Stimulated activated CD4-positive, alpha-beta T cell treated with anti-CD3 and anti-CD28 coated beads, Interleukin-2, amount 100 ng/mL, for 48 hours (primary cell): ENCODE data around the gene FXYD7.
A peak's percentile ranks its signal among the peaks of the same experiment; 100 is the strongest.
"Not testable (repeated sequence)": the region's sequence is repeated elsewhere in the genome, so short reads cannot be mapped to it uniquely, and the experiment has no call there.

Experiments used
- DNase-seq, 2 donors: peaks; one replicate each; pipeline ENCODE4 v3.0.0-alpha.2; 2020

FXYD7 gene

DNA sequence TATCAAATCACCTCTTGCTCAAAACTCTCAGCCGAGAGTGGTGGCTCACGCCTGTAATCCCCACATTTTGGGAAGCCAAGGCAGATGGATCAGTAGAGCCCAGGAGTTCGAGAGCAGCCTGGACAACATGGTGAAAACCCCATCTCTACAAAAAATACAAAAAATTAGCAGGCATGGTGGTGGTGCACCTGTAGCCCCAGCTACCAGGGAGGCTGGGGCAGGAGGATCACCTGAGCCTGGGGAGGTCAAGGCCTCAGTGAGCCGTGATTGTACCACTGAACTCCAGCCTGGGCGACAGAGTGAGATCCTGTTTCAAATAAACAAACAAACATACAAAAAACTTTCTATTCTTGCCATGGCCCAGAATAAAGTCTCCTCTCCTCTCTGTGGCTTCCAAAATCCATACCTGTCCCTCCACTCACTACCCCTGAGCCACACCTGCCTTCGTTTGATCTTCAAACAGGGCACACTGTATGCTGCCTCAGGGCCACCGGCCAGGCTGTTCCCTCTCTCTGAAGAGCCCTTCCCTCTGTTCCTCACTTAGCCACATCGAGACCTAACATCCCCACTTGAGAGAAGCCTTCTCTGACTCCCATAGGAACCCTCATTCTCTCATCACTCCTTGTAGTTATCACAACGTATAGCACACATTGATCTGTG is 14.5 kb upstream of the FXYD7 start:
- no peak for DNase-seq

DNA sequence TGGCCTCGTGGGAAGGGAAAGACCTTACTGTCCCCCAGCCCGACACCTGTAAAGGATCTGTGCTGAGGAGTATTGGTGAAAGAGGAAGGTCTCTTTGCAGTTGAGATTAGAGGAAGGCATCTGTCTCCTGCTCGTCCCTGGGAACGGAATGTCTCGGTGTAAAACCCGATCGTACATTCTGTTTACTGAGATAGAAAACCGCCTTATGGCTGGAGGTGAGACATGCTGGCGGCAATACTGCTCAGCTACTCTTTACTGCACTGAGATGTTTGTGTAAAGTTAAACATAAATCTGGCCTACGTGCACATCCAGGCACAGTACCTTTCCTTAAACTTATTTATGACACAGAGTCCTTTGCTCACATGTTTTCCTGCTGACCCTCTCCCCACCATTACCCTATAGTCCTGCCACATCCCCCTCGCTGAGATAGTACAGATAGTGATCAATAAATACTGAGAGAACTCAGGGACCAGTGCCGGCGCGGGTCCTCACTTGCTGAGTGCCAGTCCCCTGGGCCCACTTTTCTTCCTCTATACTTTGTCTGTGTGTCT is 13.3 kb upstream of the FXYD7 start:
- not testable (repeated sequence) for DNase-seq

DNA sequence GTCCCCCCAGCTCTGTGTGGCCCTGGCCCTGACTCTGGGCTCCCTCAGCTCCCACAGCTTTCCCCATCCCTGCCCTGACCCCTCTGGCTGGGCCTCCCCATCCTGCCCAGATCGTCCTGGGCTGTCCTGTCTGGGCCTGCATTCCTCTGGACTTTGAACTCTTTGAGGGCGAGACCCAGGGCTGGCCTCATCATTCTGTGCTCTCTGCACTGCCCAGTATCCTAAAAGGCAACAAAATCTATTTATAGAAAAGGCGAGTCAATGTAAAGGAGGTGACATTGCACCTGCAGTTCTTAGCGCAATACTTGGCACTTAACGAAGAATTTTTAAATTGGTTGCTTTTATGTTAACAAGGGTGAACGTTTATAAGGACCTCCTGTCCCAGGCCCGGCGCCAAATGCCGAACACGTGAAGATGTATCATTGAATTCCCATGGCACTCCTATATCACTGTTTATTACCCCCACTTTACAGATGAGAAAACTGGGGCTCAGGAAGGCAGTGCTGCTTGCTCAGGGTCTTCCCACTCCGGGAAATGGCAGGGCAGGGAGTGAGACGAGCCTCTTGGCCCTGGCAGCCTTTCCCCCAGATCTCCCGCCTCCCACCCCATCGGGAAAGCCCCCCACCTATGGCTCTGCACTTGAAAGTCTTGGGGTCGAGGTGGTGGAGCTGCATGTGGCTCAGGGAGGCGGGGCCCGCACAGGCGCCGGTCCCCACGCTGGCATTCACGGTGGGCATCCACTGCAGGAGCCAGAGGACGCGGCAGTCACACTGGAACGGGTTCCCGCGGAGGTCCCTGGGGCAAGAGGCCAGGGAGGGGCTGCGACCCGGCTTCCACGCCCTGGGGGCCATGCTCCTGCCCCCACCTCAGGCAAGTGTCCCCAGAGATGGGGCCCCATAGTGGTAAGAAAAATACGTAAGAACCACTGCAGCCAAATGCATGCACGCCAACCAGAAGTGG is 12.0 kb upstream of the FXYD7 start:
- DNase-seq, result no peak

DNA sequence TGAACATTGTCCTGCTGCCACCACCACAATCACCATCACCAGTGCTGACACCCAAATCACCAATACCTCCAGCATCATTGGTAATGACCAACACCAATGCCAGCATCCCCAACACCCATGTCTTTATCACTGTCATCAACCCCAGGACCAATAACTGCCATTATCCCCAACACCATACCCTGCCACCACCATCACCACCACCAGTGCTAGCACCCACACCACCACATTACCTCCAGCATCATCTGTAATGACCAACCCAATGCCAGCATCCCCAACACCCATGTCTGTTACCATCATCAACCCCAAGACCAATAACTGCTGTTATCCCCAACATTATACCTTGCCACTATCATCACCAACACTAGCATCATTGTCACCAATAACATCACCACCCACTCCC is 10.8 kb upstream of the FXYD7 start:
- no peak for DNase-seq

DNA sequence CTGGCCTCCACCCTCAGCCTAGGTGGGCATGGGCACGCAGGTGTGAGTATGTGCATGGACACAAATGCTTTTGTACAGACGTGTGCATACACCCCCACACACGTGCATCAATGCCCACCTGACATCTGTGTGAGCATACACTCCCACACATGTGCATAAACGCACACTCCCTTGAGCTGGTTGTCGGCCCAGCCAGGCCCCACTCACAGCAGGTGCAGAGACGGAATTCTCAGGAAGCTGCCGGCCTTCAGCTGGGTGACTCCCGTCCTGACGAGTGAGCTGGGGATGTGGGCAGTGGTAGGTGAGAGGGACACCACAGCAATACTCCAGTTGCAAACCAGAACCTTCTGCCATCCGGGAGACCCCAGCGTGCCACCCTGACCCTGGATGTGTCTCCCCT is 9.2 kb upstream of the FXYD7 start:
- DNase-seq, result no peak

DNA sequence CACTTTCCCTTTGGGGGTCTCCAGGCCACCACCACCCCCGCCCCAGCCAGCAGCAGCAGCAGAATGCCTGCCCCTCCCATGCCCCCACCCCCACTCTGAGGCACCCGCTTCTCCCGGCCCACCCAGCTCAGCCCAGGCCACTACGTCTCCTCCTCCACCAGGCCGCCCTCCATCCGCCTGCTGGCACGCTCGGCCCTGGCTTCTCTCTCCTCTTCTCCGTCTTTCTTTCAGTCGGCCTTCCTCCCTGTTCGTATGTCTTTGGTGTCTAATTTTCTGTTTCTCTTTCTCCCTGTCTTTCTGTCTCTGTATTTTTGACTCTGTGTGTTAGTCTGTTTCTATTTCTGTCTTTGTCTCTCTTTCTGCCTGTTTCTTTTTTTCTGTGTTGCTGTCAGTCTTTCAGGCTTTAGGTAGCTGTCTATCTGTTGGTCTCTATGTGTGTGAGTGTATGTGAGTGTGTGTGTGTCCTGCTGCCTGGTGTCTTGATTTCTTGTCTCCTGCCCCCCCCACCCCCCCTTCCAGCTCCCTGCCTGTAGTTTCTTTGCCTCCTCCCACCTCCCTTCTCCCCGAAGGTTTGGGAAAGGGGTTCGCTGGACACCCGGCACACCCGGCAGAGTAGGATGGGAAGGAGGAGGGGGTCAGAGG is 8.3 kb upstream of the FXYD7 start, which contains the start of gene LGI4:
Gene LGI4, minus strand, starts transcription at position 459 of the 642 bp plus-strand sequence. Its CDS starts 379 bp downstream, at position 80.
- DNase-seq, result no peak

DNA sequence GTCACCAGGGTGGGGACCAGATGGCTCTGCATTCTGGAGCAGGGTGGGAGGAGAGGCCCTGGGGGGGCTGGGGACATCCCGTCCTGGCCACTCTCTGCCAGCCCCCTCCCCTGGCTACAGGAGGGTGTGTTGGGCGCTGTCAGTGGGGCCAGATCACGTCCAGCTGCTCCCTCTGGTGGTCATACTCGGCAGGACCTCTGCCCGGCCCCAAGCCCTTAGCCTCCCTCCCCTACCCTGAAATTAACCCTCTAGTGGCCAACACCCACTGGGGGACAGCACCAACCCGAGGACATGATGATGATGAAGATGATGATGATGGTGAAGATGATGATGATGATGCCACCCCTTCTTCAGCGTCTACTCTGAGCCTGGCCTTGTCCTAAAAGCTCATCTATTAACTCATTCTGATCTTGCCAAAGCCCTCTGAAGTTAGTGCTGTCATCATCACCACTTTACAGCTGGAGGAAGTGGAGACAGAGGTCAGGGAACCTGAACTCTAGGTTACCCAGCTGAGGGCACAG is 7.6 kb upstream of the FXYD7 start:
- peak; percentile 65 to 77 for DNase-seq

DNA sequence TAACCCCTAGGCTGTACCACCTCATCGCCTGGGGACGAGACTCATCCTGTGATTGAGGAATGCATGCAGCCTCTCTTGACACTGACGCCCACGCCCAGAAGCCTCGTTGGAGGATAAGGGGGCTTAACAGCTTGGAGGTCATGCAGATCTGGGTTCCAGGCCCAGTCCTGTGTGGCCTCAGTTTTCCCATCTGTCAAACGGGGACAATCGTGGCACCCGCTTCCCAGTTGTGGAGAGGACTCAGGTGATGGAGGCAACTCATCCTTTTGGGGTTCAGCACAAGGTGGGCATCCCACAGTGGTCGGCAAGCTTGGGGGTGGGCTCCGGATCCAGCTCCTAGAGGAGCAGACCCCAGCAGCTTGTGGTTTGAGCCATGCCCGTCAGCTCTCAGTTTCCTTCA is 6.8 kb upstream of the FXYD7 start:
- no peak for DNase-seq

DNA sequence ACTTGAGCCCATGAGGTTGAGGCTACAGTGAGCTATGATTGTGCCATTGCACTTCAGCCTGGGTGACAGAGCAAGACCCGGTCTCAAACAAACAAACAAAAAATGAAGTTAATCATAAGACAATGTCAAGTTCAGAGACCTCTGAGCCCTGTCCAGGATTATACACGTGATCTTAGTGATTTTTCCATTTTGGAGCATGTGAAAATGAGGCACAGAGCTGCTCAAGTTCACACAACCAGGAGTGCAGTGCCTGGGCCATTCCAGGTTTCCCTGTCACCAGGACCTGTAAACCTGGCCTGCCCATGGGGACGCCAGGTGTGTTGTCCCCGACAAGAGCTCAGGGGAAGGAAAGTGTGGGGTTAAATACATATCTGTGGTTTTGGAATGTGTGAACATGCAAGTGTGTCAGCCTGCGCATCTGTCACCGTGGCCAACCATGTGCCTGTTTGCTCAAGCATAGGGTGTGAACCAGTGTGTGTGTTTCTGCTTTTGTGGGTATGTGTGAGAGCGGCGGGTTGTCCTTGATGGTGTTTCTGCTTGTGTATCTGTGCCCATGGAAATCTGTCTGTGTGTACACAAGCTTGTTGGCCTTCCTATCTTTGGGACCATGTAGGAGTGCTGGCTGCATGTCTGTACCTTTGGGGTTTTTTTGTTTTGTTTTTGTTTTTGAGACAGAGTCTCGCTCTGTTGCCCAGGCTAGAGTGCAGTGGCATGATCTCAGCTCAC is 5.9 kb upstream of the FXYD7 start:
- no peak for DNase-seq

DNA sequence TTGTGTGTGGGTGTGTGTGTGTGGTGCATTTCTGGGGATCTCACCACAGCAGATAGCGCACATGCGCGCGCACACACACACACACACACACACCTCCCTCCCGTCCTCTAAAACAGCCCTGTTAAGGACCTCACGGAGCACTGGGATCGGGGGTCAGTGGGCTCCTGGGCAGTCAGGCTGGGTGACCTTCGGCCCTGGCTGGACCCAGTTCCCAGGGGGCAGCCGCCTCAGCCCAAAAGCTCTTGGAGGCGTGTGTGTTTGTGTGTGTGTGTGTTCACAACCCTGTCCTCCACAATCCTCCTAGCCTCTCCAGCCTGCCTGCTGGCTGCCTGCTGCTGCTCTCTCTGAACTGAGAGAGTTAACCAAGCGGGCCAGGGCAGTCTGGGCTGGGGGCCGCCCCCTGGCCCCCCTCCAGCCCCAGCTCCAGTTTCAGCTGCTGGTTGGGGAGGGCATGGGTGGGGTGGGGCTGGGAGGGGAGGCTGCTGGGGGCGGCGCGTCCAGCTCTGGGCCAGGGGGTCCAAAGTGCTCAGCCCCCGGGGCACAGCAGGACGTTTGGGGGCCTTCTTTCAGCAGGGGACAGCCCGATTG is 4.7 kb upstream of the FXYD7 start, which contains the start of gene FXYD1:
Gene FXYD1, plus strand, starts transcription at position 520 of the 588 bp plus-strand sequence. CDS start 1,256 bp downstream, outside the sequence.
- DNase-seq, result no peak

DNA sequence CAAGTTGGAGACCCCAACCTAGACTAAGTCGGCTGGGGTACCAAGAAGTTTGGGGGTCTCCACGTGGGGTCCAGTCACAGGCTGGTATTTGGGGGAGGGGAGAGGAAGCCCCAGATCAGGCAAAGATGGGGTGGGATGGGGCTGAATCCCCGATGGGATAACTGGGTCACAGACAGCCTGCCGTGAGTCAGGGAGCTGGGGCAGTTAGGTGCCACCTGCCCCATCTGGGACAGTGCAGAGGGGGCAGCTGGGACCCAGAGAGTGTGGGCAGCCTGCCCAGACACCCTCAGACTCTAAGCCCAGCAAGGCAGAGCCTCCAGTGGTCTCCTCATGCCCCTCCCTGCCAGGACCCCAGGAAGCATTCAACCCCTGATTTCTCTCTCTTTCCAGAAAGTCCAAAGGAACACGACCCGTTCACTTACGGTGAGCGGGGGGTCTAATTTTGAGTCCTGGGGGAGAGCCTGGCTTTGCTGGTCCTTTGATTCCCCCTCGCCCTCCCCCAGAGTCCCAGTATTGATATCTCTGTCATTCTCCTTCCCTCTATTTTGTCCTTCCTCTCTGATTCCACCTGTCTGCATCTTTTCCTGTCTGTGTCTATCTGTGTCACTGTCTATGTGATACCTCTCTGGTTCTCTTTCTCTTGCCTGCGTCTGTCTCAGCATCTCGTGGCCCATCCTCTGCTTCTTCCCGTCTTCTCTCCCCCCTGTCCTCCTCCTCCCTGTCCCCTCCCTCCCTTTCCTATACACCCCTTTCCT is 2.7 kb upstream of the FXYD7 start:
- no peak for DNase-seq

DNA sequence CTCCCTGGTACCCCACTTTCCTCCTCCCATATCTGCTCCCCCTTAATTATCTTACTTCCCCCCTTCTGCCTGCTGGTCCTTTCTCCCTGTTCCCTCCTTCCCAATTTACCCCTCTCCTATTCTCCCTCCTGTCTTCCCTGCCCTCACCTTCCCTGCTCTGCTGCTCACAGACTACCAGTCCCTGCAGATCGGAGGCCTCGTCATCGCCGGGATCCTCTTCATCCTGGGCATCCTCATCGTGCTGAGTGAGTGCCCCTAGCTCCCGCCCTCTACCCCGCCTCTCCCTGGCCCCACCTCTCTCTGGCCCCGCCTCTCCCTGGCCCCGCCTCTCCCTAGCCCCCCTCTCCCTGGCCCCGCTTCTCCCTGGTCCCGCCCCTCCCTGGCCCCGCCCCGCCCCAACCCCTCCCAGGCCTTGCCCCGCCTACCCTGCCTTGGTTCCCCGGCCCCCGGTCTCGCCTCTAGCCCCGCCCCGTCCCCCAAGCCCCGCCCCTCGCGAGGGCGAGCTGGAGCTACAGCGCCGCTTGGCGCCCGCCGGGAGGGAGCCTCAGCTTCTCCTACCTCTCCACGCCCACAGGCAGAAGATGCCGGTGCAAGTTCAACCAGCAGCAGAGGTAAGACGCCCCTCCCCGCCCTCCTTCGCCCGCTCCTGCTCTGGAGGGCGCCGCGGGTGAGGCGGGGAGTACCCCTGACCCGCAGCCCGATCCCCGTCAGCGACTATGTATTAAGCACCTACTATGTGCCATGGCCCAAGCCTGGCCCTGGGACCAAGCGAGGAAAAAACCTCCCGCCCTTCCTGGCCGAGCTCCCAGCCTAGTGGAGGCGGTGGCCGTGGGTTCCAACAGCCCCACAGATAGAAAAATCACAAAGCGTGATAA is 1.9 kb upstream of the FXYD7 start:
- DNase-seq, result peak; percentile 98 to 99

DNA sequence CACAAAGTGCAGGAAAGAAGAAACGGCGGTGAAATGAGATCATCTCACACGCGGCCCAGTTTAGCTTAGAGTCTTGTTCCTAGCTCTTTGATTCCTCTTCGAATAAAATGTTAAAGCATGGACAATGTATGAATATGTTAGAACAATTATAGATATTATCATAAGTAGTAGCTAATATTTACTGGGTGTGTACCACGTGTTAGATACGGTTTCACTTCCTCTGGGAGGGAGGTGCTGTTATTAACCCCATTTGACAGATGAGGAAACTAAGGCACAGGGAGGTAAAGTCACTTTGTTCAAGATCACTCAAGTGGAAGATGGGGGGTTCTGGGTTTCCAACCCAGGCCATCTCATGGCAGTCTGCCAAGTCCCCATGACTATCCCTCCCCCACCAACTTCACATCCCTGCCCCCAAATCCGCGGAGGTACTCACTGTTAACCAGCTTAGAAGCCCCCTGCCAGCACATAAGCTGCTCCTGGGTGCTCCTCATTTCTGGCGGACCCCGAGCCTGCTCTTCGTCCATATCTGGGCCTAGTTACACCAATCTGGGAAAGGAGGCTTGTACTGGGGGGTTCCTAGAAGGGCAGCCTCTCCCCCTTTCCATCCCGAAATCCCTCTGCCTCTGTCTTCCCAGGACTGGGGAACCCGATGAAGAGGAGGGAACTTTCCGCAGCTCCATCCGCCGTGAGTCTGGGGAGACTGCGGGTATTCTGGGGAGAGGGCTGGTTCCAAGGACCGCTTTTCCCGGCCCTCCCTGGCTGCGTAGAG is 1.0 kb upstream of the FXYD7 start:
- DNase-seq, result no peak

DNA sequence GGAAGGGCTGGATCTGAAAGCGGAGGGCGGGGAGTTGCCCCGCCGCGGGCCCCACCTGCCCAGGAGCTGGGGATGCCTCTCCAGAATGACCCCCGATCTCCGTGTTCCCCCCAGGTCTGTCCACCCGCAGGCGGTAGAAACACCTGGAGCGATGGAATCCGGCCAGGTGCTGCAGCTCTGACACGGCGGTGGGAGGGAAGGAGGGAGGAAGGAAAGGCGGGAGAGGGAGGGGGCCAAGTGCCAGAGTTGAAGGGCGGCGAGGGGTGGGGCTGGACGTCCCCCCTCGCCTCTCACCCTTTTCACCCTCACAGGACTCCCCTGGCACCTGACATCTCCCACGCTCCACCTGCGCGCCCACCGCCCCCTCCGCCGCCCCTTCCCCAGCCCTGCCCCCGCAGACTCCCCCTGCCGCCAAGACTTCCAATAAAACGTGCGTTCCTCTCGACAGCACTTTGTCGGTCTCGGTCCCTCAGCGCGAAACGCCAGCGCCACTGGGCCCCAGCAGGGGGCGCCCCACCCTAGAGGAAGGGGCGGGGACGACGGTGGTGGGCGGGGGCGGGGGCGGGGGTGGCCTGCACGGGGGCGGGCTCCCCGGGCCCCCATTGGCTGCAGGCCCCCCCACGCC is 337 bp upstream of the FXYD7 start:
- DNase-seq, result peak; percentile 64 to 66

DNA sequence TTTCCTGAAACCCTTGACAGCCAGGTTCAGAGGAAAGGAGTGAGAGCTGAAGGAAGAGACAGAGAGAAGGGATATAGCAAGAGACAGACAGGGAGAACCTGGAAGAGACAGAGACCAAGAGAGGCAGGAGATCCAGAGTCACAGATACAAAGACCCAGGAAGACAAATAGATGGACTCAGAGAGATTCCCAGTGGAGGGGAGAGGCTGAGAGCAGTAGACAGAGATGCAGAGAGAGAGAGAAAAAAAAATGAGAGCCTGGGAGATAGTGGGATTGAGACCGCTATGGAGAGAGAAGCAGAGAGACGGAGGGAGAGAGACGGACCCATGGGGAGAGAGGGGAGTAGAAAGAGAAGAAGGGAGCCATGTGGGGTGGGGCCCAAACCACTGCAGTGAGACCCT is 763 bp downstream of the FXYD7 start:
- no peak for DNase-seq

DNA sequence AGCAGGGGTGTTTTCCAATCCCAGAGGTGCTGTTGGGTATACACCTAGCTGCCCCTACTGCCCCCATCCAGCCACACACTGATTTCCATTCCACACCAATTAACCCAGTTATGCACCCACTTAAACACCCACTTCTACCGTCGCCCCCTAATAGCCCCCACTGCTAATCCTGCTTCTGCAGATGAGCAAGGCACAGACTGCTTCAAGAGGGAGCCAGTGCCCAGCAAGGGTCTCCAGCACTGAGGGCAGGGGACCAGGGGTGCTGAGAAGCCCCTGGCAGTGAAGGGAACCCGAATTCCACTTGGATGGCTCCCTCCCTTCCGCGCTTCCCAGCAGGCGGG is 1.2 kb downstream of the FXYD7 start:
- DNase-seq, result no peak

DNA sequence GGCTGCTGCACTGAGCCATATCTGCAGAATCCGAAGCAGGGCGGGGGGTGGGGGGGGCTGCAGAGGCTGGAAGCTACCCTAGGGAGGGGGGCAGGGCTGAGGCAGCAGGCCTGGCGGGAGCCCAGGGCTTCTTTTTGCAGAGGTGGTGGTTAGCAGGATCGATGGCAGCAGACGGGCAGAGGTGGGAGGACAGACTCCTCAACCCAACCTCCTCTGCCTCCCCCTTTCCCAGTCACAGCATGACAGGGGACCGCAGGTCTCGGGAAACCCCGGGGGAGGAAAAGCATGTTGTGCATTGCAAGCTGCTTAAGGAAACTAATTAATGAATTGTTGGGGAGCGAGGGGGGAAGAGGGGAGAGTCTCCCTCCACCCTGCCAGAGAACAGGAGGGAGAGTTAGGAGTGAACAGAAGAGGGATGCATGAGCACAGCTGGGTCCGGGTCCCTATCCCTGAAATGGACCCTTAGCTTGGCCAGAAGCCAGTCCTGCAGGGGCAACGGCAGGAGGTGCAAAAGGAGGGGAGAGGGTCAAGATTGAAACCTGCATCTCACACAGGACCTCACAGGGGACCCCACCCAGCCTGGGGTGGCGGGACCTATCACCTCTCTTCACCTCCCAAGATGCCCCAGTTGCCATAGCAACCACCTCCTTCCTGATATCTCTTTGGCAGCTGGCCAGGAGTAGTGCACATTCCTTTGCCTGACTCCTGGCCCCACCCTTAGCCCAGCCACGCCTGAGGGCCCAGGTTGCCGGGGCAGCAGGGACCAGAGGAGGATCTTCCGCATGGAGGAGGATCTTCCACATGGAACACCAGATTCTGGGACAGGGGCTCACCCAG is 1.8 kb downstream of the FXYD7 start:
- DNase-seq, result no peak
